Kidney (tissue), 14 donors: ENCODE data around the gene TMEM147. TPM values are rescaled to one million over a fixed set of nuclear protein-coding genes. Genes with fewer than 3 reads are reported as not detected.

Experiments used
- DNase-seq, 5 donors: peaks; one replicate each; pipeline ENCODE4 v3.0.0-alpha.2; 2013 to 2020
- FAIRE-seq: peaks from 2 replicates; lab custom pipeline; 2012; peaks lifted over from hg19 to GRCh38; lab: Jason Lieb, UNC
- H3K27ac ChIP-seq, 2 donors: one replicate each; pipeline ENCODE4 v1.7.0; 2013; ENCODE audit warnings: low read depth in 2 of 2, low read length in 2 of 2, inconsistent platforms in 1 of 2
- H3K27me3 ChIP-seq: one replicate; pipeline ENCODE4 v1.7.1; 2013; ENCODE audit warnings: low read length, inconsistent platforms; ENCODE audit not compliant: control insufficient read depth, insufficient read depth
- H3K36me3 ChIP-seq, 3 donors: one replicate each; pipeline versions ENCODE4 v1.7.0 to v1.7.1; 2013; ENCODE audit warnings: low read length in 3 of 3, control low read depth in 1 of 3, inconsistent platforms in 1 of 3; ENCODE audit not compliant: insufficient read depth in 3 of 3, control insufficient read depth in 2 of 3
- H3K4me1 ChIP-seq, 3 donors: one replicate each; pipeline versions ENCODE4 v1.7.0 to v1.7.1; 2013; ENCODE audit warnings: low read length in 3 of 3, inconsistent platforms in 1 of 3, low read depth in 1 of 3; ENCODE audit not compliant: control insufficient read depth in 2 of 3, insufficient read depth in 2 of 3
- H3K4me3 ChIP-seq, 3 donors: one replicate each; pipeline versions ENCODE4 v1.7.0 to v1.8.1; 2013; ENCODE audit warnings: low read length in 3 of 3, control low read depth in 1 of 3, inconsistent platforms in 1 of 3
- H3K9ac ChIP-seq, 3 donors: one replicate each; pipeline versions ENCODE4 v1.7.0 to v1.7.1; 2013; ENCODE audit warnings: low read length in 3 of 3, control low read depth in 1 of 3, inconsistent platforms in 1 of 3
- H3K9me3 ChIP-seq, 3 donors: one replicate each; pipeline versions ENCODE4 v1.7.0 to v1.7.1; 2013; ENCODE audit warnings: low read length in 3 of 3, control low read depth in 1 of 3, inconsistent platforms in 1 of 3; ENCODE audit not compliant: control insufficient read depth in 2 of 3, insufficient read depth in 1 of 3
- intact Hi-C: fragments of 100-400 bp; cut with DNase I; formaldehyde crosslinking; loops from one replicate; pipeline ENCODE4 v1.11.1; 2022
- polyA plus RNA-seq: library from polyadenylated mRNA; stranded (reverse); fragments of 350-450 nt; fragmentation: Illumina TruSeq; extraction: RNeasy Lipid Tissue Mini Kit (QIAGEN cat#74804); gene quantifications from one replicate; pipeline ENCODE4 v1.2.3, GENCODE V29; 2014; ENCODE audit warnings: low read depth, low replicate concordance; ENCODE audit not compliant: insufficient read depth
- total RNA-seq: library from RNA; stranded (reverse); fragmentation: NEBNext Ultra II Directional; extraction: Animal tissue kit (Norgen Biotek cat#: 25700); gene quantifications from one replicate; pipeline ENCODE4 v1.2.1, GENCODE V29; 2021
- TF ChIP-seq, protein P1 (sequence below): IDR thresholded peaks from 3 replicates; pipeline ENCODE4 v1.5.1; 2012; ENCODE audit warnings: mild to moderate bottlenecking, moderate library complexity, borderline replicate concordance; ENCODE audit not compliant: insufficient read depth; ENCODE audit errors: extremely low read depth
- donor health status: control.
- donor health status: control.
- donor health status: control.
- donor health status: control.
- donor health status: control.
- donor health status: DM: yes; HTN: yes; CAD: no.
- donor health status: Normal renal cell carcinoma (clear cell type).

TMEM147 gene
- total and polyA plus RNA-seq, 2 donors from 2014 or later: 76.9 to 233 TPM

DNA sequence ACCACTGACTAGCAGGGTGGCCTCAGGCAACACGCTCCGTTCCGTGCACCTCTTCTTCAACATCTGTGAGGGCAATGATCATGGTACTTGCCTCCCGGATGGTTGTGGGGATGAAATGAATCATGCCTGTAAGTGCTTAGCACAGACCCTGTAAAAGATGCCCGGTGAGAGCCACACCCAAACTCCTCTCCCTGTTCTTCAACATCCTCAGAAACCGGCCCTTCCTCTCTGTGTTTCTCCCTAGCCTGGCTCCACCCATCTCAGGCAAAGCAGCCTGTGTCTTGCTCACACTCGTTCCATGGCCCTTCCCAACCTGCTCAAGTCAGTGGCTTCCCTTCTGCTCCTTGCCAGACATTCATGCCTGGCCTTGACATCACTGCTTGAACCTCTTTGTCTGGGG is 26.1 kb upstream of the TMEM147 start:
- no peak overlapping the region for H3K4me3 ChIP-seq
- no peaks in the 10 kb centered on the region for H3K36me3 ChIP-seq
- TF ChIP-seq, protein P1, sequence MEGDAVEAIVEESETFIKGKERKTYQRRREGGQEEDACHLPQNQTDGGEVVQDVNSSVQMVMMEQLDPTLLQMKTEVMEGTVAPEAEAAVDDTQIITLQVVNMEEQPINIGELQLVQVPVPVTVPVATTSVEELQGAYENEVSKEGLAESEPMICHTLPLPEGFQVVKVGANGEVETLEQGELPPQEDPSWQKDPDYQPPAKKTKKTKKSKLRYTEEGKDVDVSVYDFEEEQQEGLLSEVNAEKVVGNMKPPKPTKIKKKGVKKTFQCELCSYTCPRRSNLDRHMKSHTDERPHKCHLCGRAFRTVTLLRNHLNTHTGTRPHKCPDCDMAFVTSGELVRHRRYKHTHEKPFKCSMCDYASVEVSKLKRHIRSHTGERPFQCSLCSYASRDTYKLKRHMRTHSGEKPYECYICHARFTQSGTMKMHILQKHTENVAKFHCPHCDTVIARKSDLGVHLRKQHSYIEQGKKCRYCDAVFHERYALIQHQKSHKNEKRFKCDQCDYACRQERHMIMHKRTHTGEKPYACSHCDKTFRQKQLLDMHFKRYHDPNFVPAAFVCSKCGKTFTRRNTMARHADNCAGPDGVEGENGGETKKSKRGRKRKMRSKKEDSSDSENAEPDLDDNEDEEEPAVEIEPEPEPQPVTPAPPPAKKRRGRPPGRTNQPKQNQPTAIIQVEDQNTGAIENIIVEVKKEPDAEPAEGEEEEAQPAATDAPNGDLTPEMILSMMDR: no peak
- H3K9ac ChIP-seq: no peak overlapping the region
- DNase-seq (no peak), FAIRE-seq (no peak)
- H3K4me1 ChIP-seq: no peaks in the 10 kb centered on the region
- H3K9me3 ChIP-seq: no peaks in the 10 kb centered on the region
- intact Hi-C loops: no loop called here
- no peak overlapping the region for H3K27ac ChIP-seq
- H3K27me3 ChIP-seq: no peaks in the 10 kb centered on the region

DNA sequence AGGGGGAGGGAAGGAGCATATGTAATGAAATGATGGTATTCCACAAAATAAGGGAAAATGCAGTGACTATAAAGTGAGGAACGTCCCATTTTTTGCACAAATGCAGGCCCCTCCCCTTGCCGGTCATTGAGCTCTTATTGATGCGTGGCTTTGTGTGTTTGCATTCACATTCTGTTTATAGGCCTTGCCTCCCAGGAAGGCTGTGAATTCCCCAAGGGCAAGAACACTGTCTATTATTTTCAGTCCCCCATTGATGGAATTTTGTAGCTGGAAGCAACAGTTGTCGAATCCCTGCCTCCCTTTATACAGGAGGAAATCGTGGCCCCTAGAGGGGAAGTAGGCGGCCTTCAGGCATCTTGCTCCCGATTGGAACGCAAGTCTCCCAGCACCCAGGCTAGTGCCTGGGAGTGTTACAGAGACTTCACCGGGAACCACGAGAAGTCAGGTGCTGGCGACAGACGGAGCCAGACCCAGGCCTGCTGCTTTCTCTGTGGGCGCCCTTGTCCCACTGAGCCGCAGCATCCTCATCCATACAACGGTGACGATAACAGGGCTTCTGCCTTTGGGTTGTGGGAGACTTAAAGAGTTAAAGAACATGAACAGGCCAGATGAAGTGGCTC is 24.2 kb upstream of the TMEM147 start:
- Histone ChIP-seq H3K27me3 (no peaks in the 10 kb centered on the region), H3K36me3 (no peaks in the 10 kb centered on the region), H3K4me3 (no peak overlapping the region), H3K9me3 (no peaks in the 10 kb centered on the region), H3K4me1 (no peaks in the 10 kb centered on the region), H3K9ac (no peak overlapping the region), H3K27ac (no peak overlapping the region)
- DNase-seq: no peak
- intact Hi-C loops: no loop called here
- FAIRE-seq: no peak
- TF ChIP-seq, protein P1: no peak

DNA sequence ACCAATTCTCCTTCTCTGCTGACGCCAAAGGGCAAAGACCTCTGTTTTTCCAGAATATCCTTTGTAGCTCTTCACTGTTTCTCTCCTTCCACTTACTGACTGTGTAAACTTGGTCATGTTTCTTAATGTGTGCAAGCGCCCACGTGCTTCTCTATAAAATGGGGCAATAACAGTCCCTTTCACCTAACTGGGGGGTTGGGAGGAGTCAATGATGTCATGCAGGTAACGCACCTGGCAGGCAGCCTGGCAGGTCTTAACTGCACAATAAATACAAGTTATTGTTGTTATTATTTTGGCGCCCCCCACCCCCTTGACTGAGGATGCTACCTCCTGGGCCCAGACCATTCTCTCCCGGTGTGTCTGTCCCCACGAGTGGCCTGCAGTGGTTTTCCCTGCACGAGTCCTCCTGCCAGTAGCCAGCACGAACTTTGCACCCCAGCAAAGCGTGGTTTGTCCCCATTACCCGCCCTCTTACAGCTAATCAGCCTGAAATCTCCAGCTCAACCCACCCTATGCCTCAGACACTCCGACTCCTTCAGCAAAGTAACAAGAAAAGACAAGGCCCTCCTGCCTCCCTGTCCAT is 22.6 kb upstream of the TMEM147 start:
- no peaks in the 10 kb centered on the region for H3K9me3 ChIP-seq
- no peaks in the 10 kb centered on the region for H3K36me3 ChIP-seq
- intact Hi-C loops: no loop called here
- TF ChIP-seq, protein P1: no peak
- no peak overlapping the region for H3K9ac ChIP-seq
- no peaks in the 10 kb centered on the region for H3K4me1 ChIP-seq
- DNase-seq (no peak), FAIRE-seq (no peak)
- no peak overlapping the region for H3K4me3 ChIP-seq
- H3K27ac ChIP-seq: no peak overlapping the region
- H3K27me3 ChIP-seq: no peaks in the 10 kb centered on the region
